Measurements from ENCODE around the gene PLCH2. TPM values are rescaled to one million over a fixed set of nuclear protein-coding genes. Genes with fewer than 3 reads are reported as not detected.

The PLCH2 gene
- total RNA-seq, 4 donors from 2014 or later = 0.29 to 2.2 (median 0.76) TPM

DNA sequence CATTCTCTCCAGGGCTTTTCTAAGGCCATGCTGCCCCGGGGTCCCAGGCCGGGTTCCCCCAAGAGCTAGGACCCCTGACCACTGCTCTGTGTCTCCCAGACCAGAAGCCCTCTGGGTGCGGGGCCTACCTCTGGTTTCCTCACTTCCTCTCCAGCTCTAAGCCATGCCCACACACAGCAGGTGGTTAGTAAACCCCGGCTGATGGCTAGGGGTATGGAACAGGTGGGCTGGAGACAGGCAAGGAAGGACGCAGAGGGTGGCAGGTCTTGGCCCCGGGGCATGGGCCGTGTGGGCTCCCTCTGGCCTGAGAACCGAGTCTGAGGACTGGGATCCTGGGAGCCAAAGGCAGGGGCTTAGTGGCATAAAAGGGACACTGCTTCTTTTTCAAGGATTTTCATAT lies 15.9 kb upstream of the PLCH2 start:
- TF ChIP-seq, protein P1, sequence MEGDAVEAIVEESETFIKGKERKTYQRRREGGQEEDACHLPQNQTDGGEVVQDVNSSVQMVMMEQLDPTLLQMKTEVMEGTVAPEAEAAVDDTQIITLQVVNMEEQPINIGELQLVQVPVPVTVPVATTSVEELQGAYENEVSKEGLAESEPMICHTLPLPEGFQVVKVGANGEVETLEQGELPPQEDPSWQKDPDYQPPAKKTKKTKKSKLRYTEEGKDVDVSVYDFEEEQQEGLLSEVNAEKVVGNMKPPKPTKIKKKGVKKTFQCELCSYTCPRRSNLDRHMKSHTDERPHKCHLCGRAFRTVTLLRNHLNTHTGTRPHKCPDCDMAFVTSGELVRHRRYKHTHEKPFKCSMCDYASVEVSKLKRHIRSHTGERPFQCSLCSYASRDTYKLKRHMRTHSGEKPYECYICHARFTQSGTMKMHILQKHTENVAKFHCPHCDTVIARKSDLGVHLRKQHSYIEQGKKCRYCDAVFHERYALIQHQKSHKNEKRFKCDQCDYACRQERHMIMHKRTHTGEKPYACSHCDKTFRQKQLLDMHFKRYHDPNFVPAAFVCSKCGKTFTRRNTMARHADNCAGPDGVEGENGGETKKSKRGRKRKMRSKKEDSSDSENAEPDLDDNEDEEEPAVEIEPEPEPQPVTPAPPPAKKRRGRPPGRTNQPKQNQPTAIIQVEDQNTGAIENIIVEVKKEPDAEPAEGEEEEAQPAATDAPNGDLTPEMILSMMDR (IDR thresholded peaks at IDR 0.05) = no peak
- no peak for TF ChIP-seq POLR2A (IDR thresholded peaks at IDR 0.05)
- intact Hi-C loops (cut with DNase I) = no loop called here
- Histone ChIP-seq H3K27me3 (no peaks in the 10 kb centered on the region), H3K9me3 (no peaks in the 10 kb centered on the region), H3K27ac (no peak overlapping the region), H3K4me1 (peaks cover 6 to 10% of the 10 kb centered on the region in 2 donors), H3K4me3 (replicated peaks in 1 of 3) (no peak overlapping the region), H3K36me3 (no peaks in the 10 kb centered on the region)
- no peak for DNase-seq
- 71 to 72% methylated on average over 6 to 8 of the region's 8 CpGs for WGBS, 2 donors

DNA sequence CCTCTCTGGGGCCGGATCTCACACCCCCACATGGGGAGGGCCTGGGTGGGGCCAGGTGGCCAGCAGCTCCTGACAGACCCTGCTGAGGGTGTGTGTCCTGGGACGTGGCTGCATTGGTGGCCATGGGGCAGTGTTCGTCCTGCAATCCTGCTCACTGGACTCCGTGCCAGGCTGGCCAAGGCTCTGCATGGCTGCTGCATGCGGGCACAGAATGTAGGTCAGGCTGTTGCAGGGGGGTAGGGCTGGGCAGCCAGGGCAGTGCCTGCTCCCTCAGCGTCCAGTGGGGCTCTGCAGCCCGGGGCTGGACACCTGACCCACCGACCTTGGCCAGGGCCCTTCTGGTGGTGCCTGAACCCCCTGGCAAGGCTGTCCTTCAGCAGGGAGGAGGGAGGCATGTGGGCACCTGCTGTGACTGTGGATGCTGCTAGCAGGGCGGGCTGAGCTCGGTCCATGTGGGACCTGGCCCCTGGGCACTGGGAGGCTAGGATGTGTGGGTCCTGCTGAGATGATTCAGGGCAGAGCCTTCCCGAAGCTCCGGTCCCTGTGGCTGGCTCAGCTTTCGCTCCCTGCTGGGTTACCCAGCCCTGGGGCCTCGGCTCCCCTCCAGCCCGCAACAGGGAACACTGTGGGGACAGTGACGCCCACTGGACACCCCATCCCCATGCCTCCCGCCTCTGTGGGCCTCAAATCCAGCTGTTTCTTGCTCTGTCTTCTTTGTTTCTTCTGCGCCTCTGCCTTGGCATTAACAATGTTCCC lies 14.9 kb upstream of the PLCH2 start:
- Histone ChIP-seq H3K27me3 (no peaks in the 10 kb centered on the region), H3K4me1 (peaks cover 6 to 10% of the 10 kb centered on the region in 2 donors), H3K36me3 (no peaks in the 10 kb centered on the region), H3K27ac (no peak overlapping the region), H3K9me3 (no peaks in the 10 kb centered on the region), H3K4me3 (replicated peaks in 1 of 3) (no peak overlapping the region)
- intact Hi-C loops (cut with DNase I) = no loop called here
- WGBS, 2 donors = 77 to 80% methylated on average over 7 to 11 of the region's 18 CpGs
- TF ChIP-seq, protein P1 (IDR thresholded peaks at IDR 0.05) = no peak
- TF ChIP-seq POLR2A (IDR thresholded peaks at IDR 0.05) = no peak
- no peak for DNase-seq

DNA sequence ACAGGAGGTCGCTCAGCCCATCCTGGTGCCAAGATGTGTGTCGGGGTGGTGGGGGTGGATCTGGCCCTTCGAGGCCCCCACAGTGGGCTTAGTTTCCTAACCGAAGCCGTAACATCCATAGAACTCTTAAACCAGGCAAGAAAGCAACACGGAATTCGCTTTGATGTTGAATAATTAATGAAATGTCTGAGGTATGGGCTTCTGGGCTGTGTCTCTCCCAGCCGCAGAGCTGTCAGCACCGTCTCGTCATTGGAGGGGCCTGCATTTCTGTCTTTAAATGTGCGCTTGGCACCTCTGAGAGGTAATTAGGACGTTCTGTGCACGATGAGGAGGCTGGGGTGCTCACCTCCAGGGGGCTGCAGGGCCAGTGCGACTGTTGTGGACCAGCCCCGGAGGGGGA lies 13.3 kb upstream of the PLCH2 start:
- Histone ChIP-seq H3K27me3 (no peaks in the 10 kb centered on the region), H3K4me1 (peaks cover 6 to 10% of the 10 kb centered on the region in 2 donors), H3K36me3 (no peaks in the 10 kb centered on the region), H3K27ac (no peak overlapping the region), H3K9me3 (no peaks in the 10 kb centered on the region), H3K4me3 (replicated peaks in 1 of 3) (no peak overlapping the region)
- intact Hi-C loops (cut with DNase I) = no loop called here
- TF ChIP-seq POLR2A (IDR thresholded peaks at IDR 0.05) = no peak
- TF ChIP-seq, protein P1 (IDR thresholded peaks at IDR 0.05) = no peak
- DNase-seq = no peak
- 47 to 68% methylated on average over 10 to 12 of the region's 15 CpGs for WGBS, 2 donors

- no peak for DNase-seq
- H3K36me3 ChIP-seq = no peaks in the 10 kb centered on the region
- TF ChIP-seq, protein P1 (IDR thresholded peaks at IDR 0.05) = no peak
- no peak for TF ChIP-seq POLR2A (IDR thresholded peaks at IDR 0.05)
- peaks cover 6 to 10% of the 10 kb centered on the region in 2 donors for H3K4me1 ChIP-seq
- no peaks in the 10 kb centered on the region for H3K9me3 ChIP-seq
- H3K27ac ChIP-seq = no peak overlapping the region
- intact Hi-C loops (cut with DNase I) = no loop called here
- H3K27me3 ChIP-seq = no peaks in the 10 kb centered on the region
- WGBS, 2 donors = 30 to 36% methylated on average over 3 to 7 of the region's 17 CpGs
- H3K4me3 ChIP-seq (replicated peaks in 1 of 3) = no peak overlapping the region
These were observed 12.7 kb upstream of the PLCH2 start for GRCh38 chr1:2463396-2463795.
